HCT116 (cell line): ENCODE measurements around the gene PAQR8.

Source experiments
- ATF3 ChIP-seq: IDR thresholded peaks from 2 replicates; pipeline ENCODE4 v1.6.1; 2012
- CTCF ChIP-seq, 3 experiments: fragments of 200-600 bp in 1 of 3; sonication (generic) in 1 of 3; IDR thresholded peaks in 2 of 3; conservative IDR thresholded peaks in 1 of 3; 2 replicates each; pipeline ENCODE4 v1.5.1; 2012 to 2017; ENCODE audit warnings: low read depth in 2 of 3, low read length in 2 of 3, antibody characterized with exemption in 1 of 3, borderline replicate concordance in 1 of 3, control low read depth in 1 of 3, mild to moderate bottlenecking in 1 of 3, mixed read lengths in 1 of 3, mixed run types in 1 of 3, moderate library complexity in 1 of 3; ENCODE audit not compliant: insufficient read depth in 1 of 3
- EZH2 ChIP-seq: fragments of 200-600 bp; sonication (generic); IDR thresholded peaks from 2 replicates; pipeline ENCODE4 v1.6.1; 2017; ENCODE audit warnings: antibody characterized with exemption, mixed run types
- MAX ChIP-seq: IDR thresholded peaks from 2 replicates; pipeline ENCODE4 v1.6.1; 2012
- RAD21 ChIP-seq: IDR thresholded peaks from 2 replicates; pipeline ENCODE4 v1.6.1; 2012; ENCODE audit warnings: low read depth, mild to moderate bottlenecking

GRCh38 chr6:52360028-52360427 is 1.9 kb upstream of the PAQR8 start:
- TF ChIP-seq RAD21 (no peak), EZH2 (no peak), ATF3 (no peak), CTCF (IDR thresholded peaks at IDR 0.05 in 2 of 3, conservative IDR thresholded peaks at IDR 0.05 in 1 of 3; ENCODE audit: borderline replicate concordance in 1 of 3, insufficient read depth in 1 of 3, low read depth in 2 of 3, low read length in 2 of 3) (no peak), MAX (no peak)
